HG02678 (cell line): ENCODE results near the gene ACTR8.

ENCODE experiments used
- ATAC-seq: cut with Tn5 transposase; IDR thresholded peaks from one replicate; pipeline ENCODE4 v1.9.1; 2021; ENCODE audit warnings: mild to moderate bottlenecking, moderate library complexity; ENCODE audit not compliant: unreplicated experiment

The ACTR8 gene

DNA sequence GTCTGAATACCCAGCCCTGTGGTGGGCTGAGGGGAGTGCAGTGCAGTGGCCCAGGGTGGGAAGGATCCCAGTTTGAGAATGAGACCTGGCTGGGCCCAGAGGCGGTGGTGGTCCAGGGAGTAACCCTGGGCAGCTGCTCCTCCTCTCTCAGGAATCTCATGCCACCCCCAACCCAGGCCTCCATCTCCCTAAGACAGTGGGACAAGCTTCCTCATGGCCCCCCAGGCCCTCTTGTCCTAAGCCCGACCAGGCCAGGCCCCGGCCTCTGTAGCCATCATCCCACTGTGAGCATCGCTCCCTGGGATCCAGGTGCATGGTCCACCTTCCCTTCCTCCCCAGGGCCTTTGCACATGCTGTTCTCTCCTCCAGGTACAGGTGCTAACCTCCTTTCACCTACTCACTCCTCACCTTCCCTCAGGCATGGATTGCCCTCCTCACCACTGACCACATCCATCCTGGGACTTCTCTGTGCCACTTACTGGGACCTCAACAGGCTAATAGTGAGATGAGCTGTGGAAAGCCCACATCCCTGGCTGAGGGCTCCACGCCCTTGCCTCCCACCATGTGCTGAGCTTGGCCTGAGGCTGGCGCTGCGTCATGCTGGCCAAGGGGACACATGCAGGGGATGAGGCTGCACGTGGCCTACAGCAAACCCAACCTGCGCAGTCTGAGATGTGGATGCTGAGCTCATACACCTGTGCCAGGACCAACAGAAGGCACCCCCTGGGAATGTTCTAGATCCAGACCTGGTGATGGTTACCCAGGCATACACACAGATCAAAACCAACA is 45.7 kb downstream of the ACTR8 start:
- no peak for ATAC-seq

DNA sequence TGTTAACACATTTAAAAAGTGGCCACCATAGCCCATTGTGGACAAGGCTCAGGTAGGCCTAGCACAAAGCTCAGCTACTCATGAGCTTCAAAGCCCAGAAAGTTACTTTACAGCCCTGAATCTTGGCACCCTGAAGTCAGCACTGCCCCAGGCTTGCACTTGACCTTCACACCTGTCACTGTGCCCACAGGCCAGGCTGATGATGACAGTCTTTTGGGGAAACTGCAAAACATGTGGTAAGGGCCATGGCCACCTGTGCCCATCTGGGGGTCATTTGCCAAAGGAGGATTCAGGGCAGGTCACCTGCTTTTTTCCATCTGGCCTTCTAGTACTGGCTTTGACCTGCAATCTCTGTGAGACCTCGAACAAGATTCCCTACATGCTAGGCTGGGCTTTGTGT is 46.7 kb downstream of the ACTR8 start:
- no peak for ATAC-seq

DNA sequence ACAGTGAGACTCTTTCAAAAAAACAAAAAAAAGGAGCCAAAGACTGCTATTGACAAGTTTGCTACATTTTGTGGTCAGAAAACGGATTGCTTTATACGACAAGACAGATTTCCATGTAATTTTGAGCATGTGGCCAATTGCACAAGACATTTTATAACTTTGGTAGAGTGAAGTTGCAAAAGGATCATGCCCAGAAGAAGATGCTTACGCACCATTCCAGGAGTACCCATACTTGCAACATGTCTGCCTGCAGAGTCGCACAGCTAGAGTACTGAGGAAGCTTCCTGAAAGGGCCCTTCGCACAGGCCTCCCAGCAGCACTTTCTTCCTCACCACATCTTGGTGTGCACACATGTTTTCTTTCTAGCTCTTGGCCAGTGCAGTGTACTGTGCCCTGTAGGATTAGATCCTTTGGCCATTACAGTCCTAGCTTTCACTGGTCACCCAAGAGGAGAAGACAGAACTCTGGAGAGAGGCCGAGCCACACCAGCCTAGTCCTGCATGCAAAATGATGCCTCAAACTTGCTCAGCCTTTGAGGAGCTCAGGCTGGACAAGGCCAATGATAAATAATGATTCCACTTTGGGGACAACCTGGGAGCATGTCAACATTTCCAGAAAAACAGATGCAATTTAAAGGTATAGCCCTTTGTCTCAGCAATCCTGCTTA is 47.4 kb downstream of the ACTR8 start:
- no peak for ATAC-seq

DNA sequence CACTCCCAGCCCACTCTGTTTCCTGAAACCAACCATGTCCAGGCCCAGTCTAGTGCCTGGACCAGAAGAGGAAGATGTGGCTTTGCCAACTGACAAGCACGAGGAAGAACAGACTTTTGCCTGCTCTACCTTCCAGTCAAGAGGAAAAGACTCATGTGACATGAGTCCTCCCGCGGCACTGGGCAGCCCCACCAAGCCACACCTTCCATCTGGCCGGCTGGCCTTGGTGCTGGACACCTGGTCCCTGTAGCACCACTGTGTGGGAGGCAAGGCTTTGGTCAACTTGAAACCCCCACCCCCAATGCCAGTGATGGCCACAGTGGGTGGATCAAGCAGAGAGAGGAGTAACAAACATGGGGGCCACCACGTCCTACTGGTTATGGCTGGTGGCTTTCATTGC is 48.3 kb downstream of the ACTR8 start:
- no peak for ATAC-seq

DNA sequence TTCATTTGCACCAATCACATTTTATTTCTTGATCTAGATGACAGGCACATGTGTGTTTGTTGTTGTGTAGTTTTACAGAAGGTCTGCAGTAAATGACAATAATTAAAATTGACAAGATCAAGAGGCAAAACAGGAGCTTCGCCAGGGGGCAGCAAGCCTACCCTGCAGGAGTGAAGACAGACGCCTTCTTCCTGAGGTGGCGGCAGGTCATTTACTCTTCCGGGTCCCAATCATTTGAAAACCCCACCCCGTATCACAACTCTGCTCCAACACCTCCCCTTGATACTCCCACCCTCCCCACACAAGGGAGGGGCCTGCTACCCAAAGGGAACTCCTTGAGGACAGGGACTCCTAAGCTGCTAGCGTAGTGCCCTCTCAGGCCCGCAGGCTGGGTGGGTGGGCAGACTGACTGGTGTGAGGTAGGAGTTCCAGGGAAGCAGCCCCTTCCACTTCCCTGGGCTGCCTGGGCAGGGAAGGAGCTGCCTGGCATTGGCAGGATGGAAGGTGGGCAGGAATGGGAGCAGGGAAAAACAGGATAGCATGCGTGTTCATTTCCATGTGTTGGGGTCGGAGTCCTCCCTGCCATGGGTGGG is 48.8 kb downstream of the ACTR8 start:
- no peak for ATAC-seq

DNA sequence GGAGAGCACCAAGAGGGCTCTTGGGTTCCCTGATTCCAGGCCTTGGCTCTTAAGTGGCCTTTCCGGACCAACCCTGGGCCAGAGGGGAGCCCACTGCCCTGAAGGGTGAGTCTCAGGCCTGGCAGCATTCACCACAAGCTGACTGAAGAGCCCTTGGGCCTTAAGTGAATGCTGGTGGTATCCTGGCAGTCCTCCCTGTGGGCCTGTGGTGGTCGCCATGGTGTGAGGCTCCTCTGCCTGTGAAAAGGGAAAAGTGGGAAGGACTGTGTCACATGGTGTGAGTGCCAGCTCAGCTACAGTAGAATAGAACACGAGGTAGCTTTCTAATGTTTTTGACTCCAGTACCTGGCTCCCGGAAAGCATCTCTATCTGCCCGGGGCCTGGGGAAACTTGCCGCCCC is 51.0 kb downstream of the ACTR8 start:
- no peak for ATAC-seq

DNA sequence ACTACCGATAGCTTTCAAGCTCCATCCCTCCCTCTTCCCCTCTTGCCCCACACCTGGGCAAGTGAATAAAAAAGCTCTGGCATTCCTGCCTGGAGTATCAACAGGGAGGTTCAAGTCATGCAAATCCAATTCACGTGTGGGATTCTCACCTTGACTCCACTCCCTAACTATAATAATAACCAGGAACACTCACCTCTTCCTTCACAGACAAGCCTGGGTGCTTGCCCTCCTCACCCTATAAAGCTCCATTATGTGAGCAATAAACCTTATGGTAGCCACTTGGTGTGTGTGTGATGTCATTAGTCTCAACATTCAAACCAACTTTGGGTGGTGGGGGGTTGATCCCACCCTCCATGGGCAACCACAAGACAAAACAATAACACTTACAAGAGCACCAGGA is 52.3 kb downstream of the ACTR8 start:
- ATAC-seq: no peak

DNA sequence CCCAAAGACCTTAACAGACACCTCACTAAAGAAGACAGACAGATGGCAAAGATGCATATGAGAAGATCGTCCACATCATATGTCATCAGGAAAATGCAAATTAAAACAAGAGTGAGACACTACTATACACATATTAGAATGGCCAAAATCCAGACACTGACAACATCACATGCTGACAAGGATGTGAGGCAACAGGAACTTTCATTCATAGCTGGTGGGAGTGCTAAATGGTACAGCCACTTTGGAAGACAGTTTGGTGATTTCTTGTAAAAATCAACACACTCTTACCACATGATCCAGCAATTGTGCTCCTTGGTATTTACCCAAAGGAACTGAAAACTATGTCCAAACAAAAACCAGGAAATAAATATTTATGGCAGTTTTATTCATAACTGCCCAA is 53.4 kb downstream of the ACTR8 start:
- no peak for ATAC-seq

DNA sequence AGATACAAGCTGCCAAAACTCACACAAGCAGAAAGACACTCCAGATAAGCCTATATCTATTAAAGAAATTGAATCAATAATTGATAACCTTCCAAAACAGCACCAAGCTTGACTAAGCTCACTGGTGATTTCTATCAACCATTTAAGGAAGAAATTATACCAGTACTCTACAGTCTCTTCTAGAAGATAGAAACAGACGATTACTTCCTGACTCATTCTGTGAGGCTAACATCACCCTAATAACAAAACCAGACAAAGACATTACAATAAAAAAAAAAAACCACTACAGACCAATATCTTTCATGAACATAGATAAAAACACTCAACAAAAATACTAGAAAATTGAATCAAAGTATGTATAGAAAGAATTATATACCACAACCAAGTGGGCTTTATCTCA is 55.9 kb downstream of the ACTR8 start:
- no peak for ATAC-seq

DNA sequence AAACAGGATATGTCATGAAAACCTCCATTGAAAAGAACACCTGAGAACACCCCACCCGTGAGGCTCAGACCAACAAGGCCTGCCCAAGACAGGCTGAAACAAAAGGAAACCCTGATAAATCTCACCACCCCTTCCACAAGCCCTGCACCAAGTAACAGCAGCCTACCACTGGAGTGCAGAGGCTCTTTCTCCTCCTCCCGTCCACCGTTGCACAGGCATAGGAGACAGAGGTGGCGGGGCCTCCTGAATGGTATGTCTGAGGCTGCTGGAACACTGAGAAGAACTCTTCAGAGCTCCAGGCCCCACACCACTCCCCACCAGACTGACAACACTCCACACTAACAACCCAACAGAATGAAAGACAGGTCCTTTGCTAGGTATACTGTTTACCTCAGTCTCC is 57.2 kb downstream of the ACTR8 start:
- ATAC-seq: no peak

DNA sequence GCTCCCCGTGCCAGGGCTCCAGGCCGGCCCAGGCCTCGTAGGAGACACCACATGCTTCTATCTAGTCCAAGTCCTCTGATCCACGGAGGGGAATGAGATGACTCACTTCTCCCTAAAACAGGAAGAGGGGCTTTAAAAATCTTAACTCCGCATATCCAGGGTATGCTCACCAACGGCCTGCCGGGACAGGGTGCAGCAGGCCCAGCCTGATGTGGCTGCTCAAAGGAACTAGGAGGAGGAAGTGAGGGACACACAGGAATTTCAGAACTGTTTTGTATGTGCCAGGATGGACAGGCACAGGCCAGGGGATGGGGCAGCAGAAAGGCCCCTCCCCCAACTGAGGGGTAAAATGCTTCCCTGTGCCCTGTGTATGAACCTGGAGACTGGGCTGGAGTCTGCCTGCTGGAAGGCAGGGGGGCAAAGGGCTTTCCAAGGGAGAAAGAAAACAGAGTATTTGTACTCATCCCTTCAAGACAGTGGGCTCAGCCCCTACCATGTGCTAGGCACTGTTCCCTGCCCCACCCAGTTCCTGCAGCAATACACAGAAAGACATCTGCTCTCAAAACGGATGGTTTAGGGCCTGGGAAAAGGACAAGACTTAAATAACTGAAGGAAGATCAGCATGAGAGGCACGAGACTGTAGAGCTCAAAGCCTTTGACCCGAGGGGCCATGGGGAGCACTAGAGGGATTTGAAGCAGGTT is 57.8 kb downstream of the ACTR8 start:
- ATAC-seq: no peak

DNA sequence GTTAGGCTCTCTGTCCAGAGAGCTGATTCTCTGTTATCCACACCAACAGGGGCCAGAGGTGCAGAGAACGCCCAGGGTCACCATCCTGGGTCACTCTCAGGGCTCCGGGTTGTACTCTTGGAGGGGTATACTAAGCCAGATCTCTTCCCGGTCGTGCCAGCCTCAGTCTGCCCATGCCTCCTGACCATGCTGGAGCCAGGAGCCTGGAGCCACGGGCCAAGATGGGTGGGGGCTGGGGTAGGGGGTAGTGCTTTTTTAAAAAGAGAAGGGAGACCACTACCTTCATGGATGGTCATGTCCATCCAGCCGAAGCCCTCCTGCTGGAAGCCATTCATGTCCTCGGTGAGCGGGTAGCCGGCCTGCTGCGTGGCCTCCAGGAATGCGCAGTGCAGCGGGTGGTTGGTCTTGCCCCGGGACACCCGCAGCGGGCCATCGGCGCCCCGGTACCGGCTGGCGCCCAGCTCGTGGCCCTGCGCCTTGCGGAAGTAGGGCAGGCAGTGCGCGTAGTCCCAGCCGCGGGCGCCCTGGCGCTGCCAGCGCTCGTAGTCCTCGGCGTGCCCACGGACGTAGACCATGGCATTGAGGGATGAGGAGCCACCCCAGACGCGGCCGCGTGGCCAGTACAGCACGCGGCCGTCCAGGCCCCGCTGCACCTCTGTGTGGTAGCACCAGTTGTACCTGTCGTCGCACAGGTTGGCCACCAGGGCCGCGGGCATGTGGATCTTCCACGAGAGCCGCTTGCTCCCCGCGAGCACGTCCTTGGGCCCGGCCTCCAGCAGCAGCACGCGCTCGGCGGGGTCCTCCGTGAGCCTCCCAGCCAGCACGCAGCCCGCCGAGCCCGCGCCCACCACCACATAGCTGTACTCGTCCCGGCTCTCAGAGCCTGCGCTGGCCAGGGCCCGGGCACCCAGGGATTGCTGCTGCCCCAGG is 58.7 kb downstream of the ACTR8 start:
- no peak for ATAC-seq

DNA sequence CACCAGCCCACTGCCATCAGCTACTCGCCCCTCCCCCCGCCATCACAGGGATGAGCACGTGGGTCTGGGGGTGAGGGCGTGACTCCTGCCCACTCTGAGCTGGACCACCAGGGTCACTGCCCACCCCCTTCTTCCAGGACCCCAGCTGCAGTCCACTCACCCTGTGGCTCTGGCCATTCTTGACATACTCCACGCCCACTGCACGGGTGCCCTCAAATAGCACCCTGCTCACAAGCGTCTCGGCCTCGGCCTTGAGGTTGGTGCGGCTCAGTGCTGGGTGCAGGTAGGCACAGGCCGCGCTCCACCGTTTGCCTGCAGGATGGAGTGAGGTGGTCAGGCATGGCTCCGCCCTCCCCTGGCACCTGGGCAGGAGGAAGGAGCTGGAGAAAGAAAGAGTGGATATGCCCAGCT is 59.6 kb downstream of the ACTR8 start:
- ATAC-seq: no peak

DNA sequence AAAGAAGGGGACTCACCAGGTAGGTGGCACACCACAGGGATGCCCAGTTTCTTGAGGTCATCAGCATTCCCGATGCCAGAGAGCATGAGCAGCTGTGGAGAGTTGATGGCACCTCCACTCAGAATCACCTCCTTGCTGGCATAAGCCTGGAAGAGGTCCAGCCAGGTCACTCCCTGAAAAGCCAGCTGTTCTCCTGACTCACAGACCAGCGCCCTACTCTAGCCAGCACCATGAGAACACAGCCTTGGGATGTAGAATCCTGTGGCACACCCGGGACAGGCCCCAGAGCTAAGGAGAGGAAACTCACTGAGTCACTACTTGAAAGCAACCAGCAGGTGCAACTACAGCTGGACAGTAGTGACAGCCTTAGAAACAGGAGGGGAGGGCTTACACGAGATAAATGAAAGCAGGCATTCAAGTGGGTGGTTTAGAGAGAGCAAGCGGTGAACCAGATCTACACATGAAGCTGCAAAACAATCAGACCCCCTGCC is 60.3 kb downstream of the ACTR8 start:
- peak; percentile 59 for ATAC-seq

DNA sequence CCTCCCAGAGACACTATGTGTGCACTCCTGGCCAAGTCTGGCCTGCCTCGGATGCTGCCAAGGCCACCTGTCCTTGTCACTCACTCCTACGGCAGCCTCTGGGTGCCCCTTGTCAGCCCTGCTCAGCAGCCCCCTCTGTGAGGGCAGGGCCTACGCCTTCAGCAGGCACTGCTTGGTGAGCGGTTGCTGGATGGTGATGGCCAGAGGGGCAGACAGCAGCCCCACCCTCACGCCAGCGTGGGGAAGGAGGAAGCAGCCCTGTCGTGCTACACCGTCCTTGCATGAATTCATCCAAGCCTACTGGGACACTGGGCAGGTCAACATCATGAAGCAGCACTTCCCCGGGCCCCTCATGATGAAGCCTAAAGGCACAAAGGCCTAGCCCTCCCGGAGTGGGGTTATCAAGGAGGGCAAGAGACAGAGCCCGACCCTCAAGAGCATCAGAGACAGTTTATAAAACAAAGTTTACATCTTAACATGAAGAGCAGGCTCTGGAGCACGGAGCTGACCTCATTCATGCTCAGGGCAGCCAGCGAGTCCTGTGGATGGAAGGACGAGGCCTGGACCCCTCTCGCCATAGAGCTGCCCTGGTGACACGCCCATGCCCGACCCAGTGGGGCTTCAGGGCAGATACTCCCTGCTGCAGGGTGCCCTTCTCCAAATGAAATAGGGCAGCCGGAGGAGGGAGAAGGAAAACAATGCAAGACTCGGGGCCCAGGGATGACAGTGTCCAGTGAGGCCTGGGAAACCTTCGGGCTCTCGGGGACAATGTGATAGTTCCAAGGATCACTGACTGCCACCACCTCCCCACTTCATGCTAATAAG is 61.0 kb downstream of the ACTR8 start:
- ATAC-seq: no peak

DNA sequence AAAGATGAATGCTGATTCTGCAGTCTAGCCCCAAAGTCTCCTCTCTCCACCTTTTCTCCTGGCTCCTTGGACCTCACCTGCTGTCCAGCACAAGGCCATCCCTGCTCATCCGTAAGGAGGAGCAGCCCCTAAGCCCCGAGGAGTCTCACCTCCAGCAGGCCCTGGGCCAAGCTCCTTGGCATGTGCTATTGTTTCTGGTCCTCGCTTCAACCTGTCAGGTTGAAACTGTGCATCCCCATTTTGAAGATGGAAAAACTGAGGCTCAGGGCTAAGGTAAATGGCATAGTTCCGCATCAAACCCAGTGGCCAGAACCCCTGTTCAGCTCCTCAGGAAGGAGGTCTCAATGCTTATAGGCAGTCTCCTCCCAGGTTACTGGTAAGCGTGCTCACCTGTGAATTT is 61.9 kb downstream of the ACTR8 start:
- no peak for ATAC-seq

DNA sequence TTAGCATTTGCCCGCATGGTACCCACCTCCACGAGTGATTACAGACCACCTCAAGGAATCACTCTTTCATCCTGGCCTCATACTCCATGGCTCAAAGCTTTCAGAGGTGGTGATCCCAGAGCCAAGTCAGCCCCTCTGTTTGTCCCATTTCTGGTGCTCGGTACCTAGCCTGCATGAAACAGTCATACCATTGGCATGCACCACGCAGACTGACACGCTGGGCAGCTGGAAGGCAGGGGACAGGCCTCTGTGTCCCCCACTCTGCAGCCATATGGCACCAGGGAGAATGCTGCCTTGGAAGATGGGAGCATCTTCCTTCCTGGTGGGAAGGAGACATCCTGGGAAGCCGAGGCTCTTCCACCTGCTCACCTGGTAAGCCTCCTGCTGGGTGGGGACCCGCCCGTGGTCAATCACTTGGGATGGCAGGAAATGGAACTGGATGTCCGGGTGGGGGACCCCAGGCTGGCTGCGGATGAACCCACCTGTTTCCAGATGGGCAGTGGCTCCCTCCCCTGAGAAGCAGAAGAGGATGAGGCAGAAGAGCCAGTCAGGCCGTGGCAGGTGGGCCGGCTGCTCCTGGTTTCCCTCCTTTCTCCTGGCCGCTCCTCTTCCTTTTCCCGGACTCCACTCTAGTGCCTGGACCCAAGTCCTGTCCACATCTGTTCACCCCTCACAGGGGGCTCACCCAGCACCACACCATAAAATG is 62.6 kb downstream of the ACTR8 start:
- no peak for ATAC-seq

DNA sequence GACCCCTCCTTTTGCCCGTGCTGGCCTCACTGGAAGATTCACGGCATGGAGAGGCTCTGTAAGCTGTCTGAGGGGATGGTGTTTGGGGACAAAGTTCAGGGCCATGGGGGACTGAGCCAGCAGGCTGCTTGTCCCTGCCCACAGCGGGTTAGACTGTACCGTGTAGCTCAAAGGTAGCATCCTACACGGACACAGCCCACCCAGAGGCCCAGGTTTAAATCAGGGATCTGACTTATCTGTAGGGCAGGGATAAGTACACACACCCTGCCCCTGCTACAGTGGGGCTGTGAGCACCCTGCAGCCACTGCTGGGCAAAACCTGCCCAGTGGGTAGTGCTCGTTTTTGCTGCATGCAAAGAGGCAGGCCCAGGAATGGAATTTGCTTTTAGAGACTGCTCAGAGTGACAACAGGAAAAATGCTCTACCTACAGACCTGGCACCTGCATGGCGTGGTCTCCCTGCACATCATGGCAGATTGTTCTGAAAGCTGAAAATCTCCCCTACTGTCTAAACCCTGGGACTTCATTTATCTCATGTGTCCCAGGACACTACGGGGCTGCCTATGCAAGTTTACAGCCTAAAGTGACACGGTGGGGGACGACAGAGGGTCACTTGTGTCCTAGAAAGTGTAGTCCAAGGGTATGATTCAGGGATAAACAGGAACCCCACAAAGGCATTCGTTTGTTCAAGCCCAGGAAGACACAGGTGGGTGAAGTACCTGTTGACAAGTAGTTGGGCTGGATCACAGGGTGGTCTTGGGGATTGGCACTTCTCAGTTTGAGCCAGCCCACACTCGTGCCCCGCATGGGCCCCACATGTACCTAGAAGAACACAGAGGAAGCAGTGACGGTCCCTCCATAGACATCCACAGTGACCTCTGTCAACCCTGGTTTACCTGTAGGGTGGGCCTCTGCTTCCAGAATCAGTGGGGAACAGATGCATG is 63.5 kb downstream of the ACTR8 start:
- no peak for ATAC-seq
